Lower leg skin (tissue), 4 donors: ENCODE data around the gene RPF1. TPM values are rescaled to one million over a fixed set of nuclear protein-coding genes. Genes with fewer than 3 reads are reported as not detected.

Experiments used
- DNase-seq, 2 donors: peaks; one replicate each; pipeline ENCODE4 v3.0.0-alpha.2; 2019; ENCODE audit warnings: low spot score in 2 of 2
- H3K4me3 ChIP-seq: fragments of 200-600 bp; sonication (generic); 2 replicates; pipeline ENCODE4 v1.5.1; 2017; ENCODE audit warnings: mild to moderate bottlenecking, low read depth; ENCODE audit not compliant: poor library complexity, severe bottlenecking
- POLR2A ChIP-seq, 2 donors: fragments of 450-650 bp; IDR thresholded peaks; one replicate each; pipeline ENCODE4 v1.6.1; 2016 to 2017; ENCODE audit warnings: antibody characterized with exemption in 2 of 2, mild to moderate bottlenecking in 1 of 2, moderate library complexity in 1 of 2
- WGBS, 2 donors: methylation state at CpG; one replicate each; pipeline ENCODE4 v1.1.5; 2018; 5-methylcytosine and 5-hydroxymethylcytosine counted together
- intact Hi-C: fragments of 100-400 bp; cut with DNase I; formaldehyde crosslinking; loops from one replicate; pipeline ENCODE4 v1.15.0; 2023; ENCODE audit warnings: low total_unique reads
- total RNA-seq, 4 donors: library from RNA; depleted of rRNA; stranded (reverse); fragments of >200 nt; gene quantifications; one replicate each; pipeline ENCODE4 v1.1.0, GENCODE V29; 2016
- TF ChIP-seq, protein P1 (sequence below), 3 donors: fragments of 450-650 bp; IDR thresholded peaks; one replicate each; pipeline ENCODE4 v1.5.1; 2016; ENCODE audit warnings: antibody characterized with exemption in 3 of 3, mild to moderate bottlenecking in 3 of 3, moderate library complexity in 2 of 3

Gene RPF1
- total RNA-seq: 10 to 100 TPM; 30.8 to 46.0 (median 37.6) TPM

- peak; percentile 49 to 94 for DNase-seq
- TF ChIP-seq, protein P1, sequence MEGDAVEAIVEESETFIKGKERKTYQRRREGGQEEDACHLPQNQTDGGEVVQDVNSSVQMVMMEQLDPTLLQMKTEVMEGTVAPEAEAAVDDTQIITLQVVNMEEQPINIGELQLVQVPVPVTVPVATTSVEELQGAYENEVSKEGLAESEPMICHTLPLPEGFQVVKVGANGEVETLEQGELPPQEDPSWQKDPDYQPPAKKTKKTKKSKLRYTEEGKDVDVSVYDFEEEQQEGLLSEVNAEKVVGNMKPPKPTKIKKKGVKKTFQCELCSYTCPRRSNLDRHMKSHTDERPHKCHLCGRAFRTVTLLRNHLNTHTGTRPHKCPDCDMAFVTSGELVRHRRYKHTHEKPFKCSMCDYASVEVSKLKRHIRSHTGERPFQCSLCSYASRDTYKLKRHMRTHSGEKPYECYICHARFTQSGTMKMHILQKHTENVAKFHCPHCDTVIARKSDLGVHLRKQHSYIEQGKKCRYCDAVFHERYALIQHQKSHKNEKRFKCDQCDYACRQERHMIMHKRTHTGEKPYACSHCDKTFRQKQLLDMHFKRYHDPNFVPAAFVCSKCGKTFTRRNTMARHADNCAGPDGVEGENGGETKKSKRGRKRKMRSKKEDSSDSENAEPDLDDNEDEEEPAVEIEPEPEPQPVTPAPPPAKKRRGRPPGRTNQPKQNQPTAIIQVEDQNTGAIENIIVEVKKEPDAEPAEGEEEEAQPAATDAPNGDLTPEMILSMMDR (IDR thresholded peaks at IDR 0.05): no peak
- TF ChIP-seq POLR2A (IDR thresholded peaks at IDR 0.05): no peak
- intact Hi-C loops: no loop called here
- H3K4me3 ChIP-seq: peak within 1 kb of the TSS; percentile 57
- 4% methylated on average over 49 to 51 of the region's 51 CpGs for WGBS, 2 donors
These were observed at the start of gene RPF1 for GRCh38 chr1:84478876-84479868. Gene RPF1, plus strand, starts transcription at chr1:84479266. Its CDS starts 16 bp downstream, at chr1:84479282.

DNA sequence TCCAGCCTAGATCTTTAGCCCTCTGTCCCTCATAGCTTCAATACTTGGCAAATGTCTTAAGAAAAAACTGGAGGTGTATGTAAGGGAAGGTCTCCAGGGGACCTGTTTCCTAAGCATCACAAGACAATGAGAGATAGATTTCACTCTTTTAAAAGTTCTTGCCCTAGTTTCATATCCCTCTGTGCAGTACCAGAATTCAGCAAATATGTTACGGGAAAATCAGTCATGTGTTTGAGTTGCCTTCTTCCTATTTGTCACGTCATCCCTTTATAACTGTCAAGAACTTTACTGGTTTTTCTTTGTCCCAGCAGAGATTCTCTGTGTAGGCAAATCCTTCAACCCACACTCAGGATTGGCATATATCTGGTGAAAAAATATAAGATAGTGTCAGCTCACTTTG lies 48.5 kb upstream of the RPF1 start:
- no peak overlapping the region for H3K4me3 ChIP-seq
- DNase-seq: no peak
- TF ChIP-seq, protein P1 (IDR thresholded peaks at IDR 0.05): no peak
- TF ChIP-seq POLR2A (IDR thresholded peaks at IDR 0.05): no peak
- intact Hi-C loops: loop anchor here (10.0 kb wide), 2 partner anchors 296 to 324 kb away; no protein-coding TSS in a partner anchor
- WGBS, 2 donors: 60 to 91% methylated on average over 2 of the region's 2 CpGs

- peak in 1 of 2 donors; percentile 68 for DNase-seq
- 18 to 28% methylated on average over 11 of the region's 11 CpGs for WGBS, 2 donors
- TF ChIP-seq, protein P1 (IDR thresholded peaks at IDR 0.05): no peak
- no peak for TF ChIP-seq POLR2A (IDR thresholded peaks at IDR 0.05)
- intact Hi-C loops: loop anchor here (10.0 kb wide), 2 partner anchors 299 to 321 kb away; no protein-coding TSS in a partner anchor
- H3K4me3 ChIP-seq: no peak overlapping the region
These were observed 45.6 kb upstream of the RPF1 start for GRCh38 chr1:84433258-84434080.

DNA sequence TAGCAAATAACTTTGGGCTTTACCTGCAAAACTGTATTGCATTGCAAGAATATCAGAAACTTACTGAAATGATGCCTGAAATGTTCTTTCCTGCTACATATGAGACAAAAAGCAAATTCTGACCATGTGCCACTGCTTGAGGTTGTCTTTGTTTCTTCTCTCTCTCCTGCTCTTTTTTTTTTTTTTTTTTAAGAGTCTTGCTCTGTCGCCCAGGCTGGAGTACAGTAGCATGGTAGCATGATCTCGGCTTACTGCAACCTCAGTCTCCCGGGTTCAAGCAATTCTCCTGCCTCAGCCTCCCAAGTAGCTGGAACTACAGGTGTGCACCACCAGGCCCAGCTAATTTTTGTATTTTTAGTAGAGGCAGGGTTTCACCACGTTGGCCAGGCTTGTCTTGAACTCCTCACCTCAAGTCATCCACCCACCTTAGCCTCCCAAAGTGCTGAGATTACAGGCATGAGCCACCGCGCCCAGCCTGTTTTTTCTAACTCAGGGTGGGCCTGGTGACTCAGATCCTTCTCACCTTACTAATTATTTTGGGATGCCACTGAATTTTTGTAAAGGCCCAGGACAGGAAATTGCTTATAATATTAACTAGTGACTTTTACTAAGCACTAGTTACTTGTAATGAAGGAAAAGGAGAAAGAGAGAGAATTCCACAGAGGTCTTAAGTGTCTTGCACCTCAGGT lies 44.8 kb upstream of the RPF1 start:
- 63 to 69% methylated on average over 6 of the region's 6 CpGs for WGBS, 2 donors
- no peak overlapping the region for H3K4me3 ChIP-seq
- intact Hi-C loops: loop anchor here (10.0 kb wide), 2 partner anchors 299 to 321 kb away; no protein-coding TSS in a partner anchor
- TF ChIP-seq, protein P1 (IDR thresholded peaks at IDR 0.05): no peak
- no peak for TF ChIP-seq POLR2A (IDR thresholded peaks at IDR 0.05)
- no peak for DNase-seq
